Measurements from ENCODE around the gene MAMSTR.

Gene MAMSTR

DNA sequence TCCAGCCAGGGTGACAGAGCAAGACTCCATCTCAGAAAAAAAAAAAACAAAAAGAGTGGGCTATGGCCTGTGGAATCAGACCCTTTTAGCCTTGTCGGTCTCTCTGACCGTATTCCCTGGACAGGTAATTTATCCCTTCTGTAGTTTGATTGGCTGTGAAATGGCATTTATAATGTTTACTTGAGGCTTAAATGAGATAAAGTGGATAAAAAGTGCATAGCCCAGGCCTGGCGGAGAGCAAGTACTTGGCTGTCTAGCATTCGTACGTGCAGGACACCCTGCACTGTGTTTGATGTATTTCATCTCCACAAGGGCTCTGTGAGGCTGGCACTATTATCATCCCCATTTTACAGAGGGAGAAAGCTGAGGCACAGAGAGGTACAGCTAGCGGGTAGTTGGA is 53.7 kb downstream of the MAMSTR start:
- no peak for DNase-seq
- no peak overlapping the region for H3K27ac Mint-ChIP-seq
- H3K4me3 Mint-ChIP-seq: no peak overlapping the region
- peaks cover 7% of the 10 kb centered on the region for H3K9me3 Mint-ChIP-seq
- TF ChIP-seq CTCF (IDR thresholded peaks at IDR 0.05): no peak
- peaks cover 36% of the 10 kb centered on the region for H3K4me1 Mint-ChIP-seq
- H3K27me3 Mint-ChIP-seq (ENCODE audit: low read depth, poor library complexity): peaks cover 6% of the 10 kb centered on the region
- peaks cover 4% of the 10 kb centered on the region for H3K36me3 Mint-ChIP-seq (ENCODE audit: low read depth)

DNA sequence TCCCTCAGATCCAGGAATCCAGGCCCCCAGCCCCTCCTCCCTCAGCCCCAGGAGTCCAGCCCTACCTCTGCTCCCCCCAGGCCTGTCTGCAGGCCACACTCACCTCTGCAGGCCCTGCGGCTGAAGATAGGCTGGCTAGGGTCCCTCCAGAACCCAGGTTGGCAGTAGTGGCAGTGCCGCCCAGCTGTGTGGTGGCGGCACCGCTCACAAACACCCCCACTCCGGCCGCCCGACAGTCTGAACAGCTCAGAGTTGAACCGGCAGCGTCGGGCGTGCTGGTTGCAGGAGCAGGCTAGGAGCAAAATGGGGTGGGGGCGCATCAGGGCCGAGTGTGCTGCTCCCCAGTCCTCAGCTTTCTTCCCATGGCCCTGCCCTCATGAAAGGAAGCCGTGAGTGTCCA is 55.0 kb downstream of the MAMSTR start:
- Mint-ChIP-seq H3K27ac (no peak overlapping the region), H3K4me3 (no peak overlapping the region), H3K36me3 (ENCODE audit: low read depth) (no peaks in the 10 kb centered on the region), H3K27me3 (ENCODE audit: low read depth, poor library complexity) (peaks cover 2% of the 10 kb centered on the region), H3K4me1 (peaks cover 26% of the 10 kb centered on the region), H3K9me3 (peaks cover under 1% of the 10 kb centered on the region)
- no peak for DNase-seq
- TF ChIP-seq CTCF (IDR thresholded peaks at IDR 0.05): no peak

- no peak overlapping the region for H3K27ac Mint-ChIP-seq
- peaks cover 6% of the 10 kb centered on the region for H3K27me3 Mint-ChIP-seq (ENCODE audit: low read depth, poor library complexity)
- no peak for TF ChIP-seq CTCF (IDR thresholded peaks at IDR 0.05)
- no peak for DNase-seq
- no peaks in the 10 kb centered on the region for H3K9me3 Mint-ChIP-seq
- no peak overlapping the region for H3K4me3 Mint-ChIP-seq
- H3K4me1 Mint-ChIP-seq: peaks cover 26% of the 10 kb centered on the region
- no peaks in the 10 kb centered on the region for H3K36me3 Mint-ChIP-seq (ENCODE audit: low read depth)
Measured at GRCh38 chr19:48663667-48664066, 55.9 kb downstream of the MAMSTR start.

Data from nephron progenitor cell (in vitro differentiated cells).